IPS-15b (cell line): ENCODE results near the gene SH3BP4.
"Not testable (repeated sequence)": the region's sequence is repeated elsewhere in the genome, so short reads cannot be mapped to it uniquely, and the experiment has no call there.

ENCODE experiments used
- H3K27me3 ChIP-seq: one replicate; pipeline ENCODE4 v1.6.1; 2013; ENCODE audit warnings: low read length; ENCODE audit not compliant: control insufficient read depth, insufficient read depth
- H3K36me3 ChIP-seq: one replicate; pipeline ENCODE4 v1.6.1; 2013; ENCODE audit warnings: low read length; ENCODE audit not compliant: control insufficient read depth, insufficient read depth
- H3K4me1 ChIP-seq: one replicate; pipeline ENCODE4 v1.6.1; 2013; ENCODE audit warnings: mild to moderate bottlenecking, low read length; ENCODE audit not compliant: control insufficient read depth, insufficient read depth
- H3K4me3 ChIP-seq: one replicate; pipeline ENCODE4 v1.5.1; 2013; ENCODE audit warnings: low read depth, low read length
- H3K9ac ChIP-seq: one replicate; pipeline ENCODE4 v1.6.1; 2013; ENCODE audit warnings: low read depth, mild to moderate bottlenecking, low read length
- H3K9me3 ChIP-seq: one replicate; pipeline ENCODE4 v1.6.1; 2013; ENCODE audit warnings: mild to moderate bottlenecking, low read length; ENCODE audit not compliant: control insufficient read depth, insufficient read depth

Gene SH3BP4

GRCh38 chr2:235054919-235055318 lies 103.1 kb downstream of the SH3BP4 start:
- peaks cover 27% of the 10 kb centered on the region for H3K36me3 ChIP-seq
- H3K9me3 ChIP-seq: no peaks in the 10 kb centered on the region
- no peaks in the 10 kb centered on the region for H3K27me3 ChIP-seq
- no peaks in the 10 kb centered on the region for H3K4me1 ChIP-seq
- no peak overlapping the region for H3K9ac ChIP-seq
- H3K4me3 ChIP-seq: no peak overlapping the region

DNA sequence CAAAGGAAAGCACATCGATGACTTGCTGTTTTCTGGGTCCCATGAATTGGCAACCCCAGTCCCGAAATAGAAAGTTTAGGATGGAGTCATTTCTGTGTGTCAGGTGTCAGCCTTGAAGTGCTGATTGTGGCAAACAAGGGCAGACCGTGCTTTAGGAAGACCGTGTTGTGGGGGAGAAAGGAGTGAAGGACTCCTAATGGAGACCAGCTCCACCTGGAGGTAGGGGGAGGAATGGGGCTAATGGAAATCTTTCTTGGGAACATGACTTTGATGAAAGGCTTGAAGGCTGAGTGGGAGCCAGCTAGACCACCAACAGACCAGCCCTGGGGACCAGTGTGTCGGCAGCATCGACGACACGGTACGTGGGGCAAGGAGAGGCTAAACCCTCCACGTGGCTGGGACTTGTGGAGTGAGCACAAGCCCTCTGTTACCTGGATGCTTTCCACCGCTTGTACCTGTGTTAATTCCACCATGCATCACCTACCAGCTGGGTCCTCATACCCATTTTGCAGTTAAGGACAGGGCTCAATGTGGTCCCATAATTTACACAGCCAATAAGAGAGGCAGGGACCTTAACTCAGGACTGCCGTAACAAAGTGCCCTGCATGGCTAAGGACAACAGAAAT lies 104.2 kb downstream of the SH3BP4 start:
- Histone ChIP-seq H3K4me3 (no peak overlapping the region), H3K36me3 (peaks cover 27% of the 10 kb centered on the region), H3K27me3 (no peaks in the 10 kb centered on the region), H3K4me1 (no peaks in the 10 kb centered on the region), H3K9ac (no peak overlapping the region), H3K9me3 (no peaks in the 10 kb centered on the region)

- peaks cover 22% of the 10 kb centered on the region for H3K36me3 ChIP-seq
- H3K4me1 ChIP-seq: no peaks in the 10 kb centered on the region
Measured at GRCh38 chr2:235056768-235057167, 105.0 kb downstream of the SH3BP4 start.

DNA sequence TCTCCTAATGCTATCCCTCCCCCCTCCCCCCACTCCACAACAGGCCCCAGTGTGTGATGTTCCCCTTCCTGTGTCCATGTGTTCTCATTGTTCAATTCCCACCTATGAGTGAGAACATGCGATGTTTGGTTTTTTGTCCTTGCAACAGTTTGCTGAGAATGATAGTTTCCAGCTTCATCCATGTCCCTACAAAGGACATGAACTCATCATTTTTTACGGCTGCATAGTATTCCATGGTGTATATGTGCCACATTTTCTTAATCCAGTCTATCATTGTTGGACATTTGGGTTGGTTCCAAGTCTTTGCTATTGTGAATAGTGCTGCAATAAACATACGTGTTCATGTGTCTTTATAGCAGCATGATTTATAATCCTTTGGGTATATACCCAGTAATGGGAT lies 105.8 kb downstream of the SH3BP4 start:
- H3K4me1 ChIP-seq, H3K9ac ChIP-seq, H3K9me3 ChIP-seq, H3K4me3 ChIP-seq, H3K27me3 ChIP-seq: not testable (repeated sequence)
- H3K36me3 ChIP-seq: peaks cover 15% of the 10 kb centered on the region

More at GRCh38 chr2:235056768-235057167, 105.0 kb downstream of the SH3BP4 start:
- Histone ChIP-seq H3K4me3 (no peak overlapping the region), H3K9me3 (no peaks in the 10 kb centered on the region), H3K9ac (no peak overlapping the region), H3K27me3 (no peaks in the 10 kb centered on the region)

- Histone ChIP-seq H3K4me1 (no peaks in the 10 kb centered on the region), H3K36me3 (peaks cover 6% of the 10 kb centered on the region), H3K9ac (no peak overlapping the region), H3K9me3 (no peaks in the 10 kb centered on the region), H3K27me3 (no peaks in the 10 kb centered on the region), H3K4me3 (no peak overlapping the region)
Measured at GRCh38 chr2:235059161-235059560, 107.3 kb downstream of the SH3BP4 start.

DNA sequence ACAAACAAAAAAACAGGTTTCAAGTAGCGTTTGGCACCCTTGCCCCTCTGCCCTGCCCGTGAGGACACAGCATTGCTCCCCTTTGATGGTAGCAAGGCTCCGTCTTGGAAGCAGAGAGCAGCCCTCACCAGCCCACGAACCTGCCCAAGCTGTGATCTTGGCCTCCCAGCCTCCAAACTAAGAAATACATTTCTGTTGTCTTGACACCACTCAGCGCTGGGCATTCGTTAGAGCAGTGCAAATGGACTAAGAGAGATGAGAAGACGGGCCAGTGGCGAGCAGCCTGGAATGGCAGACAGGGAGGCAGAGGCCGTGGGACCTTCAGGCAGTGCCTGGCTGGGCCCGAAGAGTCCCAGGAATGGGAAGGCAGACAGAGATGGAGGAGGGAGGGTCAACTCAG lies 109.8 kb downstream of the SH3BP4 start:
- Histone ChIP-seq H3K36me3 (no peaks in the 10 kb centered on the region), H3K4me3 (no peak overlapping the region), H3K9ac (no peak overlapping the region), H3K27me3 (no peaks in the 10 kb centered on the region), H3K9me3 (no peaks in the 10 kb centered on the region), H3K4me1 (peaks cover 3% of the 10 kb centered on the region)

- H3K4me3 ChIP-seq: no peak overlapping the region
- H3K27me3 ChIP-seq: no peaks in the 10 kb centered on the region
Measured at GRCh38 chr2:235063471-235063961, 111.7 kb downstream of the SH3BP4 start.

DNA sequence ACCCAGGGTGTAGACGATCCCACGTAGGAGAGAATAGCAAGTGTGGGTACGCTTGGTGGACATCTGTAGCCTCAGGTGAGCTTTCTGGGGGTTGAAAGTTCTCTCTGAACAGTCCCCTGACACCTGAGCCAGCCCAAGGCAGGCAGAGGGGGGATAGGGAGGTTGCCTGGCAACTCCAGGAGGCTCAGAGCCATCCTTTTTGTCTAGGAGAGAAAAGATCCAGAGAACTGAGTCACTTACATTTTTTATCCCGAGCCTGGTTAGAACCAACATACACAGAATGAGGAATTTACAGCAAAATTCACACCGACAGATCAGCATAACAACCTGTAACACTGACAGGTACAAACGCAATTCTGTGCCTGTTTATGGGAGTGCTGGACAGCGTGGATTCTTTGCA lies 113.2 kb downstream of the SH3BP4 start:
- Histone ChIP-seq H3K27me3 (no peaks in the 10 kb centered on the region), H3K9me3 (no peaks in the 10 kb centered on the region), H3K4me1 (peaks cover 6% of the 10 kb centered on the region), H3K9ac (no peak overlapping the region), H3K36me3 (no peaks in the 10 kb centered on the region), H3K4me3 (no peak overlapping the region)

More at GRCh38 chr2:235063471-235063961, 111.7 kb downstream of the SH3BP4 start:
- no peak overlapping the region for H3K9ac ChIP-seq
- H3K4me1 ChIP-seq: peaks cover 6% of the 10 kb centered on the region
- no peaks in the 10 kb centered on the region for H3K9me3 ChIP-seq
- H3K36me3 ChIP-seq: no peaks in the 10 kb centered on the region

DNA sequence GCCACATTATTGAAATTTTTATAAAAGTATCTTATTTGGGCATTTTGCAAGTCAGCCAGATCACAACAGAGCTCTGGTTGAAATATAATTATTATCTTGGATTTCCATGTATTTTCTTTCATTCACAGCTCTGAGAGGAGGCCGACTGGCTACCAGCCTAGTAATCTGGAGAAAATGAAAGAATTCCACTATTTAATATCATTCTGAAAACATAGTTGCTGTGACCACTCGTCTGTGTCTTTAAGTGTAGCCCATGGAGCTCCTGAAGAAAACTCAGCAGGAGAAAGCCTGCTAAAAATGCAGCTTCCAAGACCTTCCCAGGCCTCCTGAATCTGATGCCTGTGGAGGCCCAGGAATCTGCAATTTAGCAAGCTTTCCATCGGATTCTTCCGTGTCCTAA lies 114.7 kb downstream of the SH3BP4 start:
- no peaks in the 10 kb centered on the region for H3K27me3 ChIP-seq
- H3K9ac ChIP-seq: no peak overlapping the region
- H3K4me1 ChIP-seq: peaks cover 6% of the 10 kb centered on the region
- no peaks in the 10 kb centered on the region for H3K36me3 ChIP-seq
- no peak overlapping the region for H3K4me3 ChIP-seq
- no peaks in the 10 kb centered on the region for H3K9me3 ChIP-seq

DNA sequence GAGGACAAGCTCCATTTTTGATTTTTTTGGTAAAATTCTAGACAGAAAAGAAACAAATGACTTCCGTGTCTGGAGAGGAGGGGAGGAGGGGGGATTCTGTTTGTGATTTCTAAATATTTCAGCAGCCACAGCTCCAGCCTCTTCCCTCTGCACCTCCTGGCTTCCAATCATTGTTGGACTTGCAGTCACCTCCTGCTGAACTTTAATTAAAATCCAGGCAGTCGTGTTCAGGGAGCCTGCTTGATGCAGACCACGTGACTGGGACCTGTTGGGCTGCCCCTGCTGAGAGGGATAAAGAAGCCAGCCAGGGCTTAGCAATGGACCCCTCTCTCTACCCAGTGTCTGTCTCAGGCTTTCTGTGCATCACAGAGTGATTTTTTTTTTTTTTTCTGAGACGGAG lies 115.1 kb downstream of the SH3BP4 start:
- H3K9ac ChIP-seq: no peak overlapping the region
- no peak overlapping the region for H3K4me3 ChIP-seq
- no peaks in the 10 kb centered on the region for H3K9me3 ChIP-seq
- no peaks in the 10 kb centered on the region for H3K27me3 ChIP-seq
- peaks cover 6% of the 10 kb centered on the region for H3K4me1 ChIP-seq
- no peaks in the 10 kb centered on the region for H3K36me3 ChIP-seq

GRCh38 chr2:235068701-235069100 lies 116.9 kb downstream of the SH3BP4 start:
- peaks cover 6% of the 10 kb centered on the region for H3K4me1 ChIP-seq
- no peaks in the 10 kb centered on the region for H3K36me3 ChIP-seq
- H3K4me3 ChIP-seq: no peak overlapping the region
- H3K27me3 ChIP-seq: no peaks in the 10 kb centered on the region
- H3K9me3 ChIP-seq: no peaks in the 10 kb centered on the region
- H3K9ac ChIP-seq: no peak overlapping the region

DNA sequence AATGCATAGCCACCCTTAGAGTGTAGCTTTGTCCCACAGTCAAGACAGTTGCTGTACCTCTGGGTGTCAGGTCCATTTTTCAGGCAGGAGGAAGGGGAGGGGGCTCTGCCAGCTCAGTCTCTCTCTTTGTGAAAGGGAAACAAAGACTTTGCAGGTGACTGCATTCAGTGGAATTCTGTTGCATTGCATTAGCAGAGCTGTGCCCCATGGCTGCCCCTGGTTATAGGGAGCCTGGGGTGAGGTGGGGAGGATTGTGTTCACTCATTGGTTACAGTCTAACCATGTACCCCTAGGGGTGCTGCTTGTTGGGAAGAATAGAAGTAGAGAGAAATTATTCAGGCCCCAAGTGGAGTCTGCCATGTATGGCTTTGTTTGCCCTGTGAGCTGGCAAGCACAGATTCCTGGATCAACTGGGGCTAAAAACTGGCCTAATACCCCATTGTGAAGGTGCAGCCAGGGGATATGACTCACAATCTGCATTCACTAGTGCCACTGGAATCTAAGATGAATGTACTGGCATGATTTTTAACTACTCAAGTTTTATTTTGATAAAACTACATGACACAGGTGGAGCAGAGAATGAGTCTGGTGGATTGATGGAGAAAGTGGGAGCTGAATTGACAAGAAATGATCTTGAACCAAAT lies 118.4 kb downstream of the SH3BP4 start:
- Histone ChIP-seq H3K36me3 (no peaks in the 10 kb centered on the region), H3K9ac (no peak overlapping the region)

More for the DNA sequence above, 118.4 kb downstream of the SH3BP4 start:
- H3K4me3 ChIP-seq: no peak overlapping the region
- peaks cover 6% of the 10 kb centered on the region for H3K4me1 ChIP-seq
- no peaks in the 10 kb centered on the region for H3K27me3 ChIP-seq
- no peaks in the 10 kb centered on the region for H3K9me3 ChIP-seq
